ENCODE results near the gene ATIC.

The ATIC gene

DNA sequence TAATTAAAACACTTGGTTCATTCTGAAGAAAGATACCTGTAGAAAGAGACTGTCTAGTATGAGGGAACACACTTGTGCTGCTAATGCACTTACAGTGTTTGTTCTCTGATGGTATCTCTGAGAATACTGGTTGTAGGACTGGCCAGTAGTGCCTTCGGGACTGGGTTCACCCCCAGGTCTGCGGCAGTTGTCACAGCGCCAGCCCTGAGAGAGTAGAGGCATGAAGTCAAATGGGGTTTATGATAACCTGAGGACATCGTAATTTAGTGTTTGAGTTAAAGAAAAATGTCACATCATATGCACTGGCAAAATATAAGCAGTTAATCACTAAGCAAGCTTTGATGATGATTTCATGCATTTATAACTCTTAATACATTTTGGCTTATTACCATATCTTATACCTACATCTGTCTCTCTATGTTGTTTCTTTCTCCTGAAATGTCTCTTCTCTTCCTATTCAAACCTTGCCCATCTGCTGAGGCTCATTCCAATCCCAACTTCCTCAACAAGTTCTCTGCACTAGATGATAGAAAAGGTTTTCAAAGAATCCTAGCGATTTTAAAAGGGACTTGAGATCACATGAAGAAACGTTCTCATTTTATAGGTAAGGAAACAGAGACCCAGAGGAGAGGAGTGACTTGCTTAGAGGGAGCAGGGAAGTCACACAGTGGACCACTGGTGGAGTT, 50.2 kb downstream of the ATIC start:
- no peak for FAIRE-seq

DNA sequence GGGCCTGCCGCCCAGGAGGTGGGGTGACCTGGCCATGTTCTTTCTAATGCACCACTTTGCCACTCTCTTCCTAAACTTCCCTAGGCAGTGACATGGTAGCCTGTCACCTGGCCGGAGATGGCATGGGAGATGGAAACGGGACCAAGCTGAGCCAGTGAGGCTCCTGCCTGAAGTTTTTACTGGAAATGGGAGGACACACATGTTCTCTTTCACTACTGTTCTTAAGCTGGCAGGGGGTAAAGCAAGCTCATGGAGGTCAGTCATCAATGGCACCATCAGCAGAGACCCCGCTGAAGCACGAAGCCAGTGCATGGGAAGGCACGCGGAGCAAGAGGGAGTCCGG, 50.7 kb downstream of the ATIC start:
- FAIRE-seq = no peak

DNA sequence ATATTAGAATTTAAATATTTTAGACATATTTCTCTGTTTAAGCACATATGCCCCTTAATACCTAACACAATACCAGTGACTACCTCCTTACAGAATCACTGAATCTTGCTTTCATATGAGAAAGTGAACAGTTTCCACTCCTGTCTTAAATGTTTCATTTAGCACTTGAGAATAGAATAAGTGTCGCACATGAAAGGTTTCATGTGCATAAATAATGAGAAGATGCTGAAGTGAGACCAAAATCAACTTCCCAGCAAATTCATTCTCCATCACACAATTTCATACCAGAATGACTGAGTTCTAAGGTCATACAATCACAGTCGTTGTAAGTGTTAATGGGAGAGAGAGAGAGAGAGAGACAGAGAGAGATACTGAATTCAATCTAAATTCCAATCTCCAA, 51.2 kb downstream of the ATIC start:
- no peak for FAIRE-seq

DNA sequence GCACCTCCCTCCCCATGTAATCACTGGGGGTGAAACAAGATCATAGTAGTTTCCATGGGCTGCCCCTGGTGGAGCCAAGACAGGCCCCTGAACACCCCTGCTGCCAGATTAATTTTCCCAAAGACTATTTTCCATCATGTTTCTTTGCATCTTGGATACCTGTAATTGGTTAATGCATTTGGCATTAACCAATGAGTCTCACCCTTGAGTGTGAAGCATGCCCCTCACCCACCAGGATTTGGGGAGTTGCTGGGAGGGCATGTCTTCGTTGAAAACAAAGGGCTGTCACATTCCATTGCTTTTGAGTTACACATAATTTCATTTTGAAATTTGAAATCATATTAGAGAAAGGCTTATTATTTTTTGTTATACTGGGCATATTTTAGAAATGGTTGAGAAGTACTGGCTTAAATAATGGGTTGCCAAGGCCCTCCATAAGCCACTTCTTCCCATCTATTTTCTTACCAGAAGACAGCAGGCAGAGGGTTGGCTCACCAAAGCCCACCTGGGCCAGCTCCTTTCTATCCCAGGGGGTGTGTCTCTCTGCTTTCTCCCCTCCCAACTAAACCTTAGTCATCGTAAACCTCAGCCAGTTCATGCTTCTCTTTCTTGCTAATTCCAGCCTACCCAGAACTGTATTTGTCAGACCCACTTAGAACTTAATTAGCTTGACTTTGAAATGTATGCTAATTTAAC, 51.8 kb downstream of the ATIC start:
- no peak for FAIRE-seq

DNA sequence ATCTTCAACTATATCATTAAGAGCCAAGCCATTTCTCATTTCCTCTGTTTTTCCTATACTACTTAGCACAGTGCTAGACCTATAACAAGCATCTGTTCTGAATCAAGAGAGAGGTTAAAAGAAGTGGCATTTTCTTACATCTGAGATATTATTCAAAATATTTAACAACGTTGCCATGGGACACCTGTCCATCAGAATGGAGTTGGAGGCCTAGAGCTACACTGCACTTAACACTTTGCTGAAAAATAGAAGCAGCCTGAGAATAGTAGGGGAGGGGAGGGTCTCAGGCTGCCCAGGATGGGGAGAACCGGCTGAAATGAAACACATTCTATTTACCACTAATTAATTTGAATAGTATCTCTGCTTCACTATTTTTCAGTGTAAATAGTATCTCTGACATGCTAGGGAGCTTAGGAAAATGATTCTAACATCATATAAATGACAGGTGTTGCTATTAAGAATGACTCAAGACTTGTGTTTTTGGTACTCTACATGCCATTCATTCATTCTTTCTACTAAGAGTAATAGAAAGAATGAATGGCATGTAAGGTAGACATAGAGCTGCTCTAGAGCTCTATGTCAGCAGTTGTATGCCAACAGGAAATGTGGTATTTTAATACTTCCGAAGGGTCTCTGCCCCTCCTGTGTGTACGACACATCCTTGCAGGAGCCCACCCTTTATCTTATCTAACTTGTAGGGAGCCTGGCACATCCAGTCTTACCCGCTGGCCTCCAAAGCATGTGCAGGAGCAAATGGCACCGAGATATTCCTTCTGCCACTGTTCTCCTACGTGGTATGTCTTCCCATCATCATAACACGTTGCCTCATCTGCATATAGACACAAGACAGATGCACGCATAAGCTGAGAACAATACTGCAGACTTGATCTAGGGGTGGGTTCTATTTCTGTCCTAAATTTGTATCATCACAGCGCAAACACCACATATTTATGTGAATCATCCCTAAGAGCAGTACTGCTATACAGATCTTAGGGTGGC, 52.6 kb downstream of the ATIC start:
- FAIRE-seq = no peak

DNA sequence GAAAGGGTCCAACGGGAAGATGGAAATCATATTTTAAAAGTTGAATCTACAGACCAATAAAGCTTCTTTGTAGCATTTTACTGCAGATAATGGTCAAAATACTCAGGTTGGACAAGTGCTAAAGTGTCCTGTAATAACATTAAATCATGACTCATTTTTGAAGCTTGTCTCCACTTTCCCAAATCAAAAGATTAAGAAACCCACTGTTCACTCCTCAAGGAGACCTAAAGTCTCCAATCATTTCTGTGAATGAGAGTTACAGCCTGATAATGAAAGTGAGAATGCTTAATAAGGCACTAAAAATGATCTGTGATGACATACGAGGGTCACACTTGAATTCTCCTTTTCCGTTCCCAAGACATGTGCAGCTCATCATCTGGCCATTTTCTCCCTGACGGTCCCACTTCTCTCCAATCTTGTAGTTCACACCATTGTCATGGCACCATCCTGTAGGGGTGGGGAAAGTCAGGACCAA, 53.4 kb downstream of the ATIC start:
- no peak for FAIRE-seq

DNA sequence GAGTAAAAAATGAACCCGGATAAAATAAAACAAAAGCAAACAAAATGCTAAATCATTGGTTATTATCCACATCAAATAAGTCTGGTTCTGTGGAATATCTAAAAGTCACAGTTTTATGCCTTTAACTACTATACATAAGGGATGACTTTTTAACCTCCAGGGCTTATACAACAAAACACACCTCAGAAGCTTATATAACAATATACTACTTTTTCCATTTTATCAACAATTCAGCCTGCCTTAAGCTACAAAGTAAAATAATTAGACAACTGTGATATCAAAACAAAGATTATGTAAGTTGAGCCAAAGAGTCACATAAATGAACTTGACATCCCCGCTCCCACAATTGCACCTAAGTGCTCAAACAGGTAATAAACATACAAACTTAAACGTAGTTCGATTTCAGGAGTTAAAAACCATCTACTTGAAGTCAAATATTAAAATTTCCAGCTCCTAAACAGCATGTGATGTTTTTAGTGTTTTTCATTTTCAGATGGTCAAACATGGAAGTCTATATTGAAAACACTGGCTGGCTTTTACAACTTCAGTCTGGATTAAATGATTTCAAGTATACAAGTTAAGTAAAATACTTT, 54.7 kb downstream of the ATIC start:
- no peak for FAIRE-seq

DNA sequence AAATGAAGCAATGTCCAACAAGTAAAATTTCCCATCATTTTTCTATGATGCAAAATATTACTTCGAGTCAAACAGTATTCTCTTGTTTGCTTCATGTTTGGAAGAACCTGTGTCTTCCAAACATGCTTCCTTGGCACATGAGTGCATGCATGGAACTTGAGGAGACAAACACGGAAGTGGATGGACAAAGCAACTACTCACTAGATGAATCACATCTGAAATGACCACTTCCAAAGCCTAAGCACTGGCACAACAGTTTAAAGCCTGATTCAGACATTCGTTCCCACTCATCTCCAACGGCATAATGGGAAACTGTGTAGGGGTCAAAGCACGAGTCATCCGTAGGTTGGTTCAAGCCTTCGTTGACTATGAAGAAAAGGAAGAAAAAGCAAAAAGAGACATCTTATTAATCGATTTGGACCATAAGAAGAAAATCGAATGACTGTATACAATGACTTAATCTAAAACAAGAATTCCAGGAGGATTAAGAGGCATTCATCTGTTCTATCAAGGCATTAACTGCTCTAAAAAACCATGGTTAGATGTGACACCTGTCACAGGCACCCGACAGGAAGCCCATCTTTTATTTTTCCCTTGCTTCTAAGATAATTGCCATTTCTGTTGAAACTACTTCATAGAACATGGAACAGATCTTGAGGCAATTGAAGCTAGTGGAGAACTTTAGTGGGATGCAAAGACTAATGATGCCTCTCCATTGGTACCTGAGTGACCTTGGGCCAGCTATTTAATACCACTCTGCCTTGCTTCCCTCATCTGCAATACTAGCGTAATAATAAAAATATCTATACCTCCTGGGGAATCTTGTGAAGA, 56.0 kb downstream of the ATIC start:
- no peak for FAIRE-seq

DNA sequence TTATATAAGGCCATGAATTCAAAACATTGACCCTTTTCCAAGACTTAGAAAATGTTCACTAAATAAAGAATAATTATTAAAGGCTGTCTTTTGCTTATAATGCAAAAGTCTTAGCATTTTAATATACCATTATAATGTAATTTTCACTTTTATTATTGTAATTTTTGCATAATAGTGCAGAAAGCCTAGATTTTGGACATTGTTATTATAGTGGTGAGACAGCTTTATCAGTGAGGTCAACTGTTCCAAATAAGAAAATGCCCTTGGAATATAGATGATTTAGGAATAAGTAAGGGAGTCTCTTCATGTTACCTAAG, 56.6 kb downstream of the ATIC start:
- no peak for FAIRE-seq

DNA sequence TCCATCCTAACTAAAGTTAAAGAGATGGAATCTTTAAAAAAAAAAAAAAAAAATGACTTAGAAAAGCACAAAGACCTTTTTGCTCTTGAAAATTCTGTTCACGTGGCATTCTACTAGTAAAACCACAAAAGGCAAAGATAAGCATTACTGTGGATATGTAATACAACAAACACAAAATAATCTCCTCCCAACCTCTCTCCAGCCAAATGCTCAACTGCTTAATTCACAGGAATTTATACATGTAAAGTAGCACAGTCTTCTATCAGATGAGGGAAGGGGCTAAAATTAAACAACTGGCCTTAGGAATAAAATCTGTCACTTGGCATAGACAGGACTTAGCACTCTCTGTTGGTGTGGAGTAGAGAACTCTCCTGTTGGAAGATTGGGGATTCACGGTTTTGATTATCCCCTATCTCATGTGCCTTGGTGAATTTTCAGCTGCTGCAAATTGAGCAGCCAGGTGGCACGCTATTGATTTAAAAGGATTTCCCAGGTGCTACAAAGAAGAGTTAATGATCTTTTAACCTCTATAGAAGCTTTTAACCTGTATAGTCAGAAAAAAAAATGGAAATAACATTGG, 57.4 kb downstream of the ATIC start:
- no peak for FAIRE-seq

DNA sequence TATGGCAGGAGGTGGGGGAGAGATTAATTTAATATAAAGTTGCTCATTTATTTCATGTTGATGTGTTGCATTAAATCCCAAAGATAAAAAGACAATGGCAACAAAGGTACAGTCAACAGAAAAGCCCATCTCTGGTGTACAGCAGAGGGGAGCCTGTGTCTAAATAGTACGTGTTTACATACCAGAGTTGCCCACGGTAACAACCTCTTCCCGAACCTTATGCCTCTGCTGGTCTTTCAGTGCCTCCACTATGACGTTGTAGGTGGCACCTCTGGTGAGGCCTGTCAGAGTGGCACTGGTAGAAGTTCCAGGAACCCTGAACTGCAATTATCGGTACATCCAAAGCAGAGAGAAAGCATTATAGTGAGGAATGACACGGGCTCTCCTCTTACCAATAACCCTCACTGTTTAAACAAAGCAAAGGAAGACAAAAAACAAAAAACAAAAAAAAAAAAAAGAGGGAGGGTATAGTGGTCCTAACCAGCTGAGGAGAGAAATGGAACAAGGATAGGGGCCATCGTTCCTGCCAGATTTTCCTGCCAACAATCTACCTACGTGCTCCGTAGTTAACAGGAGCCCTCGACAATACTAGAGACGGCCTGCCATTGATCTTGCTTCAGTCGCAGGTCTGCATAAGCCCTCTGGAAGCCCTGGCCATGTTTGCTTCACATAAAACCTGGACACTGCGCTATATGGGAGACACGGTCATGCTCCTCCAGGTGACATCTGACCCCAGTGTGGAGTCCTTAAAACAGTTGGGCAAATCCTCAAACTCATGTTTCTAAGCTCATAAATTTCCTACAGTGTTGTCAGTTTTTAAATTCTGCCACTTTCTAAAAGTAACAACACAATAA, 58.5 kb downstream of the ATIC start:
- no peak for FAIRE-seq

DNA sequence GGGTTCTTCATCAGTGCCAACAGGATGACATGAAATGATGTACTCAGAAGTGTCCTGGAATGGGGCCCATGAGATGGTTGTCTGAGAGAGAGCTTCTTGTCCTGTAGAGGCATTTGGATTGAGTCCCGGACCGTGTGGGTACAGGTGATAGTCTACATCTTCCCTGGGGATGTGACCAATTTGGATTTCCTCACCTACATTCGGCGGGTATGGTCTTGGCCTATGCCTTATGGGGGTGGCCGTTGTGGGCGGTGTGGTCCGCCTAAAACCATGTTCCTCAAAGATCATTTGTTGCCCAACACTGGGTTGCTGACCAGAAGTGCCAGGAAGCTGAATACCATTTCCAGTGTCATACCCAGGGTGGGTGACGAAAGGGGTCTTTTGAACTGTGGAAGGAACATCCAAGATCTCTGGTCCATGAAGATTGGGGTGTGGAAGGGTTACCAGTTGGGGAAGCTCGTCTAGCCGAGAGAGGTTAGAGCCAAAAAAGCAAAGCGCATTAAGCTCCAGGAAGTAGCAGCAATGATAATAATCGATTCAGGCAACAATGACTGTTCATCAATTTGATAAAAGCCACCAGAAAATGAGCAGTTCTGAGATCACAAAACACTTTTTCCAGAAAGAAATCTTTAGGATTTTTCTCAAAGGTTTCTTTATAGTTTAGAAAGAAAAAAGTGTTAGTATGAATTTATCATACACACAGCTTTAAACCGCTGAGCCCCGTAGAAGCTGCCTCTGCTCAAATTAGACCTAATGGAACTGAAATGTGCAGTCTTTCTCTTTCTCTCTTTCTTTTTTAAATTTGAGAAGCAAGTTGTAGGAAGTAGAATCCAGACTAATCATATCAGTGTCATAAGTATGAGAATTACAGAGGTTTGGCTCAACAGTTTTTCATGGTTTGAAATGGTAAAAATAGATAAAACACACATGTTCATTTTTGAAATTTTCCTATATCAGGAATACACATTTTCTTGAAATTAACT, 60.3 kb downstream of the ATIC start:
- FAIRE-seq = no peak

DNA sequence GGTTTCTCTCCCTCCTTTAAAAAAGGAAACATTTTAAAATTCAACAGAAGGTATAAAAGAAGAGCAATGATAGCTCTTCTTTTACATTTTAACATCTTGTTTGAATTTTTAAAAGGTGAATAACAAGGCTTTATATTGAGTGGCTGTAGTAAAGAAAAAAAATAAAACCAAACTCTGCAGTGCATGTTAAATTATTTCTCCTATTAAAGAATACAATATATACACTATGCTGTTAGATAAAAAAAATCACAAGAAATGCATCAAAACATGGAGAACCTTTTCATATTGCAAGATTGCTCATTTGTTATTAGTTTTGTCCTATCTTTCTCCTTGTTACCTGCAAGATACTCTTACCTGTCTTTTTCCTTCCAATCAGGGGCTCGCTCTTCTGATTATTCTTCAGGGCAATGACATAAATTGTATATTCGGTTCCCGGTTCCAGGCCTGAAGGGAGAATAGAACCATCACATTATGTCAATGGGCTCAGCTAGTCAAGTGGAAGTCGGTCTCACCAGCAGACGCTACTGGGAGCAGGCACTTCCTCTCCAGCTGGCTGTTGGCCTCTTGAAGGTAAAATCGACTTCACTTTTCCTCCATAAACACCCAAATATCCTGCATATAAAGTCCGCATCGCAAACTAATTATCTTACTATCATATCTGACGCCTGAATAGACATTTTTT, 61.2 kb downstream of the ATIC start:
- FAIRE-seq = no peak

DNA sequence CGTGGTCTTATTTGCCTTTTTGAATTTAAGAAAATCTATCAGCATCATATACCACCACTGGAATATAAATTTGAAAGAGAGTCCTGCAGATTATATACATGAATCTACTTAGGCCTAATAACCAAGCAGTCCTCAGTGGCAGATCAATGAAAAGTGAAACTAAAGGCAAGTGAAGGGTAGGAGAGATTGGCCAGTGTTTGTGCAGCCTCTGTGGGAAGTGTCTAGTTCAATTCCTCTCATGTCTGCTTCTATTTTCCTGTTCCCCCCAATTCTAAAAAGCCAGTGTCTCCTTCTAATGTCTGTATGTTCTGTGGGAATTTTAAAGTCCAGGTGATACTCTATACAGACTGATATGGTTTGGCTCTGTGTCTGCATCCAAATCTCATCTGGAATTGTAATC, 62.1 kb downstream of the ATIC start:
- FAIRE-seq = no peak

DNA sequence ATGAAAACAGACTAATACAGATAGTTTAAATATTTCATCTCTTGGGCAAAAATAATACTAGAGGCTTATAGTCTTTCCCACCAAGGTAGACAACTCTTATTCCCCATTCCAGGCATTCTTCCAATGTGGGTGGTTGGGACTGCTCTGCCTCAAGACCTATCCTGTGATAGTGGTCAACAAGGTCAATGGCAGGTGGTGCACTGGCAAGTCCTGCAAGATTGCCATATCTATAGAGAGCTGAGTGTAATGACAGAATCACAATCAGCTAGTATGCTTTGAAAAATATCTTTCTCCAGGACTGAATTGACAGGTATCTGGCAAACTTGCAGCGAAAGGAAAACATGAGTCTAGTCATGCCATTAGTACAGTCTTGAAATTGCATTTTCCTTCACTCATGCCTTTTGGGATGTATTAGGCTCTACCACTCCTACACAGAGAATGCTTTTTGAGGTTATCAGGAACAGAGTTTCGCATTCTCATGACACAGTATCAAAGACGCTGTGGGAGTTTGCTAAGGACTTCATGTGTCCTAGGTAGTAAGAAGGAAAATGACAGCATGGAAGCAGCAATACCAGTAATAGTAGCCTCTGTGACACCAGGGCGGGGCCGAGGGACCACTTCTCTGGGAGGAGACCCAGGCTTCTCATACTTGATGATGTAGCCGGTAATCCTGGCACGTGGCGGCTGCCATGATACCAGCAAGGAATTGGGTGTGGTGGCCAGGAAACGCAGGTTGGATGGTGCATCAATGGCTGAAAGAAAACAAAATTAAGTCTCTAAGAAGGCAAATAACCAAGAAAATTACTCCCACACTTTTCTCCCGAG, 63.0 kb downstream of the ATIC start:
- FAIRE-seq = no peak

DNA sequence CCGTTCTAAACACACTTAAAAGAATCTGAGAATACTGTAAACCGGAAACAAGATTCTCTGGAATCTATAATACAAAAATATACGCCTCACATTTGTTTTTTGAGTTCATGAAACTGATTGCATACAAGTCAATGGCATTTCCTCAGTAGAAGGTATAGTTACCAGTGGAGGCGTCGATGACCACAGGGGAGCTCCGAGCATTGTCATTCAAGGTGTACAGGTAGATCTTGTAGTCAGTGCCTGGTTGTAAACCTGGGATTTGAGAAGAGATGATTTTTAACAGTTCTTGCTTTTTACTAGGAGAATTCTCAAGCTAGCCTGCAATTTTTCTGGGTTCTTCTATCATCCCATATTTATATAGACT, 63.6 kb downstream of the ATIC start:
- no peak for FAIRE-seq

DNA sequence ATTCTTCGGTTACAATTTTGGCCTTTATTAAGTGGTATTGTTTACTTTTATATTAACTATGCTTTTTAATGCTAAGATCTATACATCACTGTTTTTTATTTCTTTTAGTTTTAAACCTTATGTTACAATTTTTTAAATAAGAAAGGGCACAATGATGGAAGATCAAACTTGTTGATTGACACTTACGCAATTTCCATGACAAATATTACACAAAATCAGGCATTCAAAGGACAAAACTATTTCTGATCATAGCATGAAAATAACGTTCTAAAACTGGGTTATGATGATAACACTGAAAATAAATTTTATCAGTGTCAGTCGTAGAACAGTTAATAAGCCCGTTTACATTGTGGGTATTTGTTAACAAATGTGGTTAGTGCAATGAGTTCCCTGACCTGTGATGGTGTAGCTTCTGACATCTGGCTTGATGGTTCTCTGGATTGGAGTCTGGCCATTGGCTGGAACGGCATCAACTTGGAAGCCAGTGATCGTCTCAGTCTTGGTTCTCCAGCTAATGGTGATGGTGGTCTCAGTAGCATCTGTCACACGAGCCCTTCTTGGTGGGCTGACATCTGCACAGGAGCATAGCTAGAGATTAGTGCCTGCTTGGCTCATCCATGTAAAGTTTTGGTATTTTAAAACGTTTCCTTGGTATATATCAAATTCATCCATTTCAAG, 64.4 kb downstream of the ATIC start:
- no peak for FAIRE-seq

DNA sequence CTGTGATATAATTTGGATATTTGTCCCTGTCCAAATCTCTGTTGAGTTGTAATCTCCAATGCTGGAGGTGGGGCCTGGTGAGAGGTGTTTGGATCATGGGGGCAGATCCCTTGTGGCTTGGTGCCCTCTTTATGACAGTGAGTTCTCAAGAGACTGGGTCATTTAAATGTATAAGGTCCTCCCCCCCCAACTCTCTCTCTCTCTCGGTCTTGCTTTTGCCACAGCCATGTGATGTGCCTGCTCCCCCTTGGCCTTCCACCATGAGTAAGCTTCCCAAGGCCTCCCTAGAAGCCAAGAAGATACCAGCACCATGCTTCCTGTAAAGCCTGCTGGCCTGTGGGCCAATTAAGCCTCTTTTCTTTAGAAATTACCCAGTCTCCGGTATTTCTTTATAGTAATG, 65.4 kb downstream of the ATIC start:
- FAIRE-seq = no peak
